Umbilical cord (tissue), 2 donors: ENCODE measurements around the gene CA12. TPM values are rescaled to one million over a fixed set of nuclear protein-coding genes. Genes with fewer than 3 reads are reported as not detected.
"Not testable (repeated sequence)": the region's sequence is repeated elsewhere in the genome, so short reads cannot be mapped to it uniquely, and the experiment has no call there.

ENCODE experiments used
- DNase-seq: peaks from one replicate; pipeline ENCODE4 v3.0.0-alpha.2; 2015; ENCODE audit warnings: low spot score
- total RNA-seq: library from RNA; depleted of rRNA; stranded (reverse); fragments of >200 nt; gene quantifications from one replicate; pipeline ENCODE4 v1.2.3, GENCODE V29; 2014; ENCODE audit warnings: low replicate concordance; ENCODE audit not compliant: insufficient read depth

Gene CA12
- total RNA-seq, 1 donor from 2014 or later = 46.9 TPM

DNA sequence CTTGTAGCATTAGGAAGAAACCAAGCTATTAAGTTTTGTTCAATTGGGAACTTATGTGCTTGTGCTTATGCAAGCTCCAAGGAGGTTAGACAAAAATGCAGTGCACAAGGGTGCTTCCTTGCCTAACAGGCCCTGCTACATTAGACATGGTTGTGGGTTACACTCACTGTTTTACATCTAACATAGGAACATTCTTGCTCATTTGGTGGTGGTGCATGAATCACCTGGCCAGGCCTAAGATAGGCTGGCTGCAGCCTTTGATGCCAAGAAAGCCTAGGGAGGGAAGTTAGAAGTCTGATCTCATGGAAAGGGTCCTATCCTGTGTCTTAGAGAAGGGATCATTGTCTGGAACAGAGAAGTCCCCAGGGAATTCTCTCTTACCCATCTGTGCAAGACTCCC lies 43.5 kb downstream of the CA12 start:
- DNase-seq = no peak

DNA sequence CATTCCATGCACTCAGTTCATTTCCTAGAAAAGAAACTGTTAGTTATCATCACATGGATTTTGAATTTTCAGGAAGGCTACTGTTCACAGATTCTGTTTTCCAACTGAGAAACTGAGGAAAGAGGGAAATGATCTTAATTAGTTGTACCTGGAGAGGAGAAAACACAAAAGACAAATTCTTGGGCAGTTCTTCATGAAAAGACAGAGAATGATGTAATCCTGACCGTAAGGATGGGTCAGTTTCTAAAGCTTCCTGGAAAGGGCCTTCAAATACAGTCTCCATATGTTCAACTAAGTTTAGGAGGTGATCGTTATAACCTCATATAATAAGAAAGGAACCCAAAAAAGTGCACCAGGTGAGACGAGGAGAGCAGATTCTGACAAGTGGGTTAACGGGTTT lies 44.6 kb downstream of the CA12 start:
- no peak for DNase-seq

- DNase-seq = no peak
These were observed 46.0 kb downstream of the CA12 start for GRCh38 chr15:63335543-63336240.

- DNase-seq = no peak
These were observed 46.8 kb downstream of the CA12 start for GRCh38 chr15:63334821-63335220.

- DNase-seq = peak; percentile 58
These were observed 49.1 kb downstream of the CA12 start for GRCh38 chr15:63332367-63333124.

GRCh38 chr15:63331456-63331855 lies 50.2 kb downstream of the CA12 start:
- no peak for DNase-seq

- no peak for DNase-seq
These were observed 50.7 kb downstream of the CA12 start for GRCh38 chr15:63330926-63331325.

GRCh38 chr15:63329567-63330350 lies 51.9 kb downstream of the CA12 start:
- DNase-seq = no peak

DNA sequence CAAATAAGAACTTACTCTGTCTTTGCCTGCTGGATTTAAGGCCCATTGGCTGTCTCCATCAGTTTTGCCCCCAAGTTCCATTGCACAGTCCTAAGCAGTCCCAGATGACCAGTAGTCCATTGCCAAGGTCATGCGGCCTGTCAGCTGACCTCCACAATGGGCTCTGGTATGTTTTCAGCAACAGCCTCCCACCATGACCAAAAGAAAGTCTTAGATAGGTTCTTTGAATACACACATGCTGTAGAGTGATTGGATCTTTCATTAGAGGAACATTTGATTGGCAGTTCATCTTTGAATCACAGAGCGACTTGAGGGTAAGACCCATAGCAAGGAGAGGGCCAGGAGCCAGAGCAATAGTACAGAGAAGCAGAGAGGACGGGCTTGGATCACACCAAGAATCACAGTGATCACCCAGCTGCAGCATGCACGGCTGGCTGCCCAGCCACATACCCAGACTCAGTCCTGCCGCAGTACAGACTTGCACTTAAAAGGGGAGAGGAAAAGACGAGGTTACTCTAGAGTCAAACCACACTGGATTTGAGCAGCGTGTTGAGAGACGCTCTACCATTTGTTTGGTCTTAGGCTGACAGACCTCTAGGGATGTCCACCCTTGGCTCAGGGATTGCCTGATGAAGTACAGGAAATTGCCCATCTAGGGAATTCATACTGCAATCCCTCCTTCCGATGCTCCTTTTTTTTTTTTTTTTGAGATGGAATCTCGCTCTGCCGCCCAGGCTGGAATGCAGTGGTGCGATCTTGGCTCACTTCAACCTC lies 53.8 kb downstream of the CA12 start:
- DNase-seq = no peak

DNA sequence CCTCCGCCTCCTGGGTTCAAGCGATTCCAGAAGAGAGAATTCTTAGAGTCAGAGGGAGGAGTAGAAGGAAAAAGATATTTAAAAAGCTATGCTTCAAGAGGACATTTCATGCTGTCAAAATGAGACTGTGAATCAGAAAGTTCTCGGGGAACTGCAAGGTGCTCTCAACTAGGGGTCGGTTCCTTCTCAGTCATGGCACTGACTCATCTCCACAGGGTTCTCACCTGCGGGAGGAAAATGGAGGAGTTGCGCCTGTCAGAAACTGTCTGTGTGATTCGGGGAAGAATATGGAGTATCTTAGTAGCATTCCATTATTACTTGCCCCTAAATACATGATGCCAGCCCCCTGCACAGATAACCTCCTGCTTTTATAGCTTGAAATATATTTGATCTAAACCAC lies 56.9 kb downstream of the CA12 start:
- no peak for DNase-seq

DNA sequence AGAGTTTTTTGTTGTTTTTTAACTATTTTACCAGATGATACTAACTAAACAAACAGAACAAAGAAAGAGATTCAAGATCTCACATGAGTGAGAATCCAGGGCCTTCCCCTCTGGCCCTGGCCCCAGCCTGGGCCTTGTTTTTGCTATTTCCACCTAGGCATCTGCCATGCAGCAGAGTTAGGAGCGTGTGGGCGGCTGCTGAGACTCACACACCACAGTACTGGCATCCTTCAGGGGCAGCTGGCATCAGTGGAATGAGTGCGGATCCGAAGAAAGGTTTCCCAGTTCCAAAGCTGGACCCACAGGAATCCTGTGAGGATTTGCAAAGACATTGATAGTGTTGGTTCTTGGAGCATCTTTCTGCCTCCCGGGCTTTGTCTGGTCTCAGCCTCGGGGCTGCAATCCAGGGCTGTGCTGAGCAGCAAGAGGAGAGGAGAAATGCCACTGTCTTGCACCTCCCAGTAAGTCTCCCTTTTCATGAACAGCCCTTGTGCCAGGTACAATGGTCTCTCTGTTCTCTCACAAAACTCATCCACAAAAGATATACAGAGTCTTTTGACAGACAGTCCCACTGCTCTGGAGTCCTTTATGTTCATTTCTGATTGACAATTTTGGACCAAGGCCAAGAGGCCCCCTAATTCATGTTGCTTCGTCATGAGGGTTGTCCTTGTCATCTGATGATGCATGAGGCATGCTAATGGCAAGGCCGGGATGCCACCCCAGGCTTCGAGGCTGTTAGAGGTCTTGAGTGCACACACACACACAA lies 57.7 kb downstream of the CA12 start:
- DNase-seq = peak; percentile 51

- DNase-seq = no peak
These were observed 59.1 kb downstream of the CA12 start for GRCh38 chr15:63322541-63322940.

GRCh38 chr15:63321462-63321861 lies 60.2 kb downstream of the CA12 start:
- DNase-seq = no peak

GRCh38 chr15:63320981-63321380 lies 60.7 kb downstream of the CA12 start:
- DNase-seq = not testable (repeated sequence)

DNA sequence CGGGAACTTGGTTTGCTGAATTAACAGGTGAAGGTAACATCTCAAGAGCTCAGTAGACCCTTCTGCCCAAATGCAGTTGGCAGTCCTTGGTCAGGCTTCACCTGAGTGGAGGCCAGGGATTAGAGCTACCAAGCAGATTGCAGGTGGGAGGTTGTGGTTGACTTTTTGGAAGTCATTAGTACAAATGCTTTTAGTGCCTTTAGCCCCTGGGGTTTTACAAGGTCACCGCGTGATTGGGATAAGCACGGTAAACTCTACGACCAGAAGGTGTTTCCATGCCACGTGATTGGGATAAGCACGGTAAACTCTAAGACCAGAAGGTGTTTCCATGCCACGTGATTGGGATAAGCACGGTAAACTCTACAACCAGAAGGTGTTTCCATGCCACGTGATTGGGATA lies 61.2 kb downstream of the CA12 start:
- not testable (repeated sequence) for DNase-seq

GRCh38 chr15:63319065-63319464 lies 62.6 kb downstream of the CA12 start:
- no peak for DNase-seq

GRCh38 chr15:63318344-63318743 lies 63.3 kb downstream of the CA12 start:
- no peak for DNase-seq

DNA sequence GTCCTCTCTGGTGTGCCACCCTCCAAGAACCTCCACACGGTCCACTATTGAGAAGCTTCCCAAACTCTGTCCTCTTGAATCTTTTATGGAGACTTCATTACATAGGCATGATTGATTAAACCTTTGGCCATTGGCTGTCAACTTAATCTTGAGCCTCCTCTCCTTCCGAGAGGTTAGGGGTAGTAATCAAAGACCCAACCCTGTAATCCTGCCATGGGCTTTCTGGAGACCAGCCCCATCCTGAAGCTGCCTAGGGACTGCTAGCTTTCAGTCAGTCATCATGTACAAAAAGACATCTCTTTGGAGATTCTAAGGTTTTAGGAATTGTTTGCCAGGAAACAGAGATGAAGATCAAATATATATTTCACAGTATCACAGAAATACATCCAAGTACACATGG lies 67.2 kb downstream of the CA12 start:
- no peak for DNase-seq

GRCh38 chr15:63313825-63314224 lies 67.8 kb downstream of the CA12 start:
- DNase-seq = no peak

DNA sequence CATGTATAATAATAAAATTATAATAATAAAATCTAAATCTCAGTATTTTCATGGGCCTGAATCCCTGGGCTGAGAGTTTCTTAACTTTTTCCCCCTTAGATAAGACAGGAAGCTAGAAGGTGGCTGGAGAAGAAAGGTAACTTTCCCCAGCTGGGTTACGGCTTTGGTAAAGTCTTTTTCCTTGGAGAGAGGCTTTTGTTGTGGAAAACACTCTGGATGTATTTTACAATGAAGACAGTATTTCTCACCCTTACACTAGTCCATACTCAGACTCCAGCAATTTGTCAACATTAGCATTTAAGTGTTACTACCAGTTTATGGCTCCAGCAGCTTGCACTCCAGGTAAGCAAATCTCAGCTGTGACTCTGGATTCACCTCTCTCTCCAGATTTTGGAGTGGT lies 69.4 kb downstream of the CA12 start:
- no peak for DNase-seq

- DNase-seq = no peak
These were observed 71.0 kb downstream of the CA12 start for GRCh38 chr15:63310646-63311045.
